Panc1 (cell line): ENCODE measurements around the gene BCAS3. TPM values are rescaled to one million over a fixed set of nuclear protein-coding genes. Genes with fewer than 3 reads are reported as not detected.

Experiments used
- ATAC-seq: fragments of 200-7000 bp; cut with Tn5 transposase; 2 replicates; pipeline ENCODE4 v1.9.1; 2020; ENCODE audit warnings: mild to moderate bottlenecking, moderate library complexity
- BruUV-seq: library from RNA; stranded (reverse); fragments of 400-500 nt; replicated peaks from 2 replicates; lab custom pipeline; 2021; lab: Mats Ljungman, UMichigan
- CTCF ChIA-PET: fragments of 300-600 bp; sonication (Branson Sonifier 250); formaldehyde crosslinking; loops from one replicate; lab custom pipeline; 2022; ENCODE audit warnings: antibody characterized with exemption; lab: Charles Lee
- POLR2A ChIA-PET: fragments of 300-600 bp; sonication (Branson Sonifier 250); formaldehyde crosslinking; loops from one replicate; lab custom pipeline; 2022; ENCODE audit warnings: antibody characterized with exemption; lab: Charles Lee
- DNase-seq: peaks from one replicate; pipeline ENCODE4 v3.0.0-alpha.2; 2010; ENCODE audit warnings: low read depth, low spot score
- H3K27ac ChIP-seq: 2 replicates; pipeline ENCODE4 v1.5.1; 2011; ENCODE audit warnings: mild to moderate bottlenecking, low read length, inconsistent platforms
- H3K27me3 ChIP-seq: fragments of 200-500 bp; sonication (Bioruptor generic); 2 replicates; pipeline ENCODE4 v1.6.0; 2014; ENCODE audit warnings: low read length, inconsistent platforms; ENCODE audit not compliant: control insufficient read depth, insufficient read depth
- H3K36me3 ChIP-seq: fragments of 200-500 bp; sonication (Bioruptor generic); 2 replicates; pipeline ENCODE4 v1.5.1; 2014; ENCODE audit warnings: inconsistent platforms, mild to moderate bottlenecking, low read length, moderate library complexity; ENCODE audit not compliant: control insufficient read depth, insufficient read depth
- H3K4me1 ChIP-seq: 2 replicates; pipeline ENCODE4 v1.5.1; 2011; ENCODE audit warnings: inconsistent platforms, mild to moderate bottlenecking, low read length, moderate library complexity; ENCODE audit not compliant: control insufficient read depth, insufficient read depth
- H3K4me3 ChIP-seq, 2 experiments: 2 replicates each; pipeline ENCODE4 v1.5.1; 2011 to 2012; ENCODE audit warnings: low read depth in 2 of 2, low read length in 2 of 2, mild to moderate bottlenecking in 2 of 2, inconsistent platforms in 1 of 2, moderate library complexity in 1 of 2
- H3K9me3 ChIP-seq: fragments of 200-500 bp; sonication (Bioruptor generic); 2 replicates; pipeline ENCODE4 v1.5.1; 2014; ENCODE audit warnings: low read depth, mild to moderate bottlenecking, inconsistent platforms, low read length, moderate library complexity; ENCODE audit not compliant: control insufficient read depth, insufficient read depth
- CTCF ChIP-seq: fragments of 450-650 bp; IDR thresholded peaks from 2 replicates; pipeline ENCODE4 v1.5.1; 2017; ENCODE audit warnings: mild to moderate bottlenecking
- POLR2AphosphoS5 ChIP-seq: IDR thresholded peaks from 2 replicates; pipeline ENCODE4 v1.6.1; 2012; ENCODE audit warnings: mild to moderate bottlenecking, low read depth, low read length, moderate library complexity
- REST ChIP-seq, 2 experiments: IDR thresholded peaks; 2 replicates each; pipeline ENCODE4 v1.6.1; 2011 to 2012; ENCODE audit warnings: low read depth in 2 of 2, control low read depth in 1 of 2, low read length in 1 of 2, mild to moderate bottlenecking in 1 of 2, moderate library complexity in 1 of 2; ENCODE audit not compliant: insufficient read depth in 1 of 2
- SIN3A ChIP-seq: IDR thresholded peaks from 2 replicates; pipeline ENCODE4 v1.6.1; 2012; ENCODE audit warnings: low read depth, mild to moderate bottlenecking, low read length, moderate library complexity, borderline replicate concordance; ENCODE audit not compliant: insufficient read depth
- TCF7L2 ChIP-seq: IDR thresholded peaks from 2 replicates; pipeline ENCODE4 v1.6.1; 2011; ENCODE audit warnings: mild to moderate bottlenecking, low read depth, low read length, inconsistent platforms
- in situ Hi-C: cut with HindIII; loops from 2 replicates; pipeline ENCODE4 v1.10.0; 2016; ENCODE audit warnings: low sequenced_read_pairs, low pct_unique_long_range_greater_than_20kb
- intact Hi-C: fragments of 100-400 bp; cut with micrococcal nuclease; formaldehyde crosslinking; loops from one replicate; pipeline ENCODE4 v1.10.0; 2022; ENCODE audit not compliant: unreplicated experiment
- total RNA-seq: library from RNA; stranded (reverse); gene quantifications from one replicate; pipeline ENCODE4 v1.2.1, GENCODE V29; 2021; ENCODE audit not compliant: unreplicated experiment

BCAS3 gene
- total RNA-seq, 1 experiment from 2014 or later, result 9.3 TPM

- POLR2A ChIA-PET, result no interaction called here
- Histone ChIP-seq H3K36me3 (no peaks in the 10 kb centered on the region), H3K4me1 (peaks cover 32% of the 10 kb centered on the region), H3K27me3 (no peaks in the 10 kb centered on the region), H3K9me3 (no peaks in the 10 kb centered on the region), H3K4me3 (0 out of 4 replicates have a peak overlapping the region, but pooled peaks of 1 of the 2 experiments have one; percentile 7), H3K27ac (peak overlapping the region; percentile 23)
- no peak for DNase-seq
- no peak for ATAC-seq
- in situ Hi-C loops, result no loop called here
- intact Hi-C loops, result no loop called here
- CTCF ChIA-PET, result interaction anchor here (0.7 kb wide), 1 partner anchor 14 kb away, joined by 3 read pairs; no protein-coding TSS in a partner anchor
- TF ChIP-seq TCF7L2 (0 out of 2 replicates have a peak, but pooled peaks have one; percentile 18), SIN3A (no peak)
- BruUV-seq, result no TSS peak
Measured at GRCh38 chr17:61335105-61335844, 657.6 kb downstream of the BCAS3 start.

GRCh38 chr17:61335845-61336655 is 658.4 kb downstream of the BCAS3 start:
- H3K4me1 ChIP-seq, result peaks cover 32% of the 10 kb centered on the region
- BruUV-seq, result no TSS peak
- peak overlapping the region in 1 of 2 experiments; percentile 11; a peak in 1 of 4 replicates for H3K4me3 ChIP-seq
- no peaks in the 10 kb centered on the region for H3K9me3 ChIP-seq
- no peak for DNase-seq
- in situ Hi-C loops (no loop called here), intact Hi-C loops (no loop called here)
- no peaks in the 10 kb centered on the region for H3K36me3 ChIP-seq
- ChIA-PET CTCF (interaction anchor here (0.7 kb wide), 1 partner anchor 13 kb away, joined by 3 read pairs; no protein-coding TSS in a partner anchor), POLR2A (interaction anchor here (0.6 kb wide), 1 partner anchor 250 kb away, joined by 3 read pairs; no protein-coding TSS in a partner anchor)
- TF ChIP-seq SIN3A (no peak), CTCF (no peak), REST (IDR thresholded peaks at IDR 0.05; ENCODE audit: insufficient read depth in 1 of 2, low read depth in 2 of 2, low read length in 1 of 2) (no peak), POLR2AphosphoS5 (peak; percentile 82), TCF7L2 (peak; percentile 99)
- H3K27me3 ChIP-seq, result no peaks in the 10 kb centered on the region
- peak overlapping the region; percentile 40 for H3K27ac ChIP-seq
- peak; percentile 69 for ATAC-seq
